H1 (cell line): ENCODE results near the gene EGR1. TPM values are rescaled to one million over a fixed set of nuclear protein-coding genes. Genes with fewer than 3 reads are reported as not detected.
A peak's percentile ranks its signal among the peaks of the same experiment; 100 is the strongest.

Source experiments
- ATF2 ChIP-seq: IDR thresholded peaks from 2 replicates; pipeline ENCODE4 v1.6.1; 2012; ENCODE audit warnings: low read length, inconsistent platforms
- CREB1 ChIP-seq: IDR thresholded peaks from 2 replicates; pipeline ENCODE4 v1.6.1; 2012; ENCODE audit warnings: inconsistent platforms
- CTCF ChIP-seq, 3 experiments: IDR thresholded peaks; 1 replicate in 2 of 3; 2 replicates in 1 of 3; pipeline versions ENCODE4 v1.5.1 to v1.6.1; 2011; ENCODE audit warnings: low read length in 3 of 3, mild to moderate bottlenecking in 3 of 3, inconsistent platforms in 2 of 3, low read depth in 1 of 3, moderate library complexity in 1 of 3; ENCODE audit not compliant: insufficient read depth in 1 of 3; ENCODE audit errors: control extremely low read depth in 1 of 3
- EZH2 ChIP-seq: fragments of 200-600 bp; sonication (generic); IDR thresholded peaks from 2 replicates; pipeline ENCODE4 v1.7.1; 2012; ENCODE audit warnings: low read depth, mild to moderate bottlenecking, moderate library complexity, low read length, inconsistent platforms; ENCODE audit not compliant: severe bottlenecking
- FOSL1 ChIP-seq: IDR thresholded peaks from 2 replicates; pipeline ENCODE4 v1.6.1; 2011; ENCODE audit warnings: mild to moderate bottlenecking, low read depth, low read length, moderate library complexity; ENCODE audit not compliant: insufficient read depth
- GABPA ChIP-seq: IDR thresholded peaks from 2 replicates; pipeline ENCODE4 v1.6.1; 2011; ENCODE audit warnings: mild to moderate bottlenecking, low read length, moderate library complexity, borderline replicate concordance; ENCODE audit not compliant: insufficient read depth
- KDM4A ChIP-seq: IDR thresholded peaks from one replicate; pipeline ENCODE4 v1.7.1; 2012; ENCODE audit warnings: low read depth, mild to moderate bottlenecking, moderate library complexity, low read length, inconsistent platforms; ENCODE audit not compliant: severe bottlenecking
- MAX ChIP-seq: IDR thresholded peaks from 2 replicates; pipeline ENCODE4 v1.6.1; 2012; ENCODE audit warnings: inconsistent platforms
- NANOG ChIP-seq: IDR thresholded peaks from 2 replicates; pipeline ENCODE4 v1.6.1; 2011; ENCODE audit warnings: low read length, low read depth, mild to moderate bottlenecking, inconsistent platforms; ENCODE audit not compliant: insufficient read depth, poor library complexity, severe bottlenecking
- RNF2 ChIP-seq: fragments of 200-900, 300-1000 bp; sonication (generic); IDR thresholded peaks from 2 replicates; pipeline ENCODE4 v1.7.1; 2016; ENCODE audit warnings: borderline replicate concordance, low read depth, mild to moderate bottlenecking, antibody characterized with exemption, low read length; ENCODE audit not compliant: poor library complexity, severe bottlenecking; ENCODE audit errors: missing control alignments
- SIRT6 ChIP-seq: IDR thresholded peaks from one replicate; pipeline ENCODE4 v1.7.1; 2012; ENCODE audit warnings: low read length, inconsistent platforms
- SIX5 ChIP-seq: IDR thresholded peaks from 2 replicates; pipeline ENCODE4 v1.6.1; 2011; ENCODE audit warnings: mild to moderate bottlenecking, low read depth, low read length
- SP1 ChIP-seq: IDR thresholded peaks from 2 replicates; pipeline ENCODE4 v1.6.1; 2011; ENCODE audit warnings: low read depth, low read length
- YY1 ChIP-seq: IDR thresholded peaks from 2 replicates; pipeline ENCODE4 v1.6.1; 2011; ENCODE audit warnings: low read depth, mild to moderate bottlenecking, low read length
- polyA plus RNA-seq, 7 experiments: library from polyadenylated mRNA; depleted of rRNA in 3 of 7; stranded (reverse) in 5 of 7; unstranded in 2 of 7; fragments of >200 nt in 5 of 7; fragments of 200-250 nt in 2 of 7; gene quantifications; 1 replicate in 5 of 7; 2 replicates in 1 of 7; 4 replicates in 1 of 7; pipeline versions ENCODE4 v1.2.1 to v1.2.3, GENCODE V29; 2011 to 2013; ENCODE audit warnings: missing spikeins in 2 of 7, mixed read lengths in 2 of 7
- total RNA-seq: library from RNA; stranded (reverse); fragmentation: NEBNext Ultra II Directional; extraction: Animal tissue kit (Norgen Biotek cat#: 25700); gene quantifications from 2 replicates; pipeline ENCODE4 v1.2.1, GENCODE V29; 2021
- TF ChIP-seq, protein P1 (sequence below): IDR thresholded peaks from 2 replicates; pipeline ENCODE4 v1.6.1; 2011; ENCODE audit warnings: low read depth, mild to moderate bottlenecking, low read length; ENCODE audit not compliant: insufficient read depth

The EGR1 gene
- total and polyA plus RNA-seq, 2 of the 8 experiments (the other 6 are each of a cell fraction or from before 2014, with no cell fraction given): 16.2 to 35.5 TPM

DNA sequence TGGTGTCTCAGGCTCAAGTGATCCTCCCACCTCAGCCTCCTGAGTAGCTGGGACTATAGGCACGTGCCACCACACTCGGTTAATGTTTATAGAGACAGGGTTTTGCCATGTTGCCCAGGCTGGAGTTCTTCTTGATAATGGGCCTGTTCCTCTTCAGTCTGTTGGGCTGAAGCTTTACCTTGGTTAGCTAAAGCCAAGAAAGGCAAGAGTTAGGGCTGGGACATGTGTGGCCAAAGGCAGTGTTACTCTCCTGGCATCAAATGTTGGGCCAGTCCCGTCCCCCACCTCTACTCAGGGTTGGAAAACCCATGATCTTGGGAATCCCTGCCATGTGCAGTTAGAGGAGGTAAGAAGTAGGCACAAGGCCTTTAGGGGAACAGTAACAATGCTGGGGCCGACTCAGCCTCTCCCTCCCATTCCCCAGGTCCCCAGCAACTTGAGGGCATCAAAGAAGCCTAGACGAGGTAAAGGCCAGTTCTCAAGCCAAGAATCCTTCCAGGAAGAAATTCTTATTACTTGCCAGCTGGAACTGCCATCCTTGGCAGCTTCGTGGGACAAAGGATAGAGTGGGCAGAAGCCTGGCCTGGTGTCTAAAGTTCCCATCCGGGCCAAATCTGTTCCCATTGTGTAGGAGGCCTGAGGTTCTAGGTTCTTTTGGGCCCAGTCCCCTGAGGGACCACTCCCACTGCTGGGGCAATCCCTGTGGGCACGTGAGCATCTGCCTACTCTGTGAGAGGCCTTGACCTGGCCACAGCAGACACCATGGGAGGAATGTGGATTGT lies 4.5 kb downstream of the EGR1 start (continued):
- TF ChIP-seq SIRT6 (peak; percentile 51), ATF2 (peak; percentile 96), RNF2 (no peak), YY1 (no peak), MAX (peak; percentile 45; the same call in 1 of the 2 replicates), SIX5 (no peak), FOSL1 (no peak), EZH2 (no peak), CTCF (IDR thresholded peaks at IDR 0.05; ENCODE audit: control extremely low read depth in 1 of 3, insufficient read depth in 1 of 3, low read depth in 1 of 3, low read length in 3 of 3) (no peak), CREB1 (peak; percentile 48), GABPA (0 out of 2 replicates have a peak, but pooled peaks have one; percentile 14), SP1 (no peak), NANOG (no peak), KDM4A (peak; percentile 30)
- TF ChIP-seq, protein P1, sequence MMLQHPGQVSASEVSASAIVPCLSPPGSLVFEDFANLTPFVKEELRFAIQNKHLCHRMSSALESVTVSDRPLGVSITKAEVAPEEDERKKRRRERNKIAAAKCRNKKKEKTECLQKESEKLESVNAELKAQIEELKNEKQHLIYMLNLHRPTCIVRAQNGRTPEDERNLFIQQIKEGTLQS: no peak
